Stomach (tissue), 9 donors: ENCODE results near the gene SNRNP70. TPM values are rescaled to one million over a fixed set of nuclear protein-coding genes. Genes with fewer than 3 reads are reported as not detected.
A peak's percentile ranks its signal among the peaks of the same experiment; 100 is the strongest.

Source experiments
- DNase-seq, 2 donors: peaks; one replicate each; pipeline versions ENCODE4 v3.0.0 to v3.0.0-alpha.2; 2013 to 2019
- H3K27ac ChIP-seq, 5 donors: fragments of 200-600 bp in 4 of 5; sonication (generic) in 4 of 5; one replicate each; pipeline ENCODE4 v1.5.1; 2013 to 2019; ENCODE audit warnings: mild to moderate bottlenecking in 1 of 5, moderate library complexity in 1 of 5
- H3K27me3 ChIP-seq, 3 donors: fragments of 200-600 bp; sonication (generic); one replicate each; pipeline ENCODE4 v1.5.1; 2017 to 2019; ENCODE audit warnings: mixed run types in 1 of 3
- H3K36me3 ChIP-seq, 4 donors: fragments of 200-600 bp; sonication (generic); 1 replicate in 3 of 4; 2 replicates in 1 of 4; pipeline ENCODE4 v1.5.1; 2016 to 2019
- H3K4me1 ChIP-seq, 4 donors: fragments of 200-600 bp; sonication (generic); one replicate each; pipeline ENCODE4 v1.5.1; 2016 to 2019
- H3K4me3 ChIP-seq, 4 donors: fragments of 200-600 bp; sonication (generic) in 3 of 4; one replicate each; pipeline ENCODE4 v1.5.1; 2016 to 2019; ENCODE audit warnings: mild to moderate bottlenecking in 1 of 4
- H3K9me3 ChIP-seq, 4 donors: fragments of 200-600 bp; sonication (generic); one replicate each; pipeline ENCODE4 v1.5.1; 2016 to 2019
- CTCF ChIP-seq, 7 experiments: fragments of 450-650 bp in 4 of 7; fragments of 200-600 bp in 3 of 7; sonication (generic) in 3 of 7; IDR thresholded peaks; one replicate each; pipeline ENCODE4 v1.5.1; 2016 to 2019; ENCODE audit warnings: antibody characterized with exemption in 7 of 7, control low read depth in 2 of 7, mild to moderate bottlenecking in 1 of 7
- EP300 ChIP-seq: sonication (generic); formaldehyde crosslinking; IDR thresholded peaks from one replicate; pipeline ENCODE4 v1.6.1; 2017; ENCODE audit warnings: antibody characterized with exemption
- POLR2A ChIP-seq, 4 donors: fragments of 450-650 bp; IDR thresholded peaks; one replicate each; pipeline ENCODE4 v1.6.1; 2016; ENCODE audit warnings: antibody characterized with exemption in 4 of 4, control low read depth in 2 of 4, mild to moderate bottlenecking in 1 of 4, moderate library complexity in 1 of 4
- POLR2AphosphoS5 ChIP-seq, 3 donors: sonication (generic); formaldehyde crosslinking; IDR thresholded peaks; one replicate each; pipeline ENCODE4 v1.6.1; 2016; ENCODE audit warnings: antibody characterized with exemption in 3 of 3
- WGBS, 5 donors: extraction: QIAGEN DNeasy Blood & Tissue Kit in 3 of 5; methylation state at CpG; one replicate each; pipeline versions ENCODE4 v1.1.5 to v1.1.7; 2013 to 2018; 5-methylcytosine and 5-hydroxymethylcytosine counted together
- intact Hi-C: fragments of 100-400 bp; cut with DNase I; formaldehyde crosslinking; loops from one replicate; pipeline ENCODE4 v1.15.1; 2023; ENCODE audit warnings: low total_unique reads
- polyA plus RNA-seq, 3 donors: library from polyadenylated mRNA; stranded (reverse); fragments of 200-250 nt; gene quantifications; one replicate each; pipeline ENCODE4 v1.2.3, GENCODE V29; 2013
- total RNA-seq, 5 donors: library from RNA; depleted of rRNA; stranded (reverse); fragments of >200 nt; gene quantifications; one replicate each; pipeline versions ENCODE4 v1.1.0 to v1.2.3, GENCODE V29; 2014 to 2016
- donor health status: healthy with polysubstance abuse.
- donor health status: Bipolar disorder and iron deficiency.
- donor health status: healthy.

Gene SNRNP70
- total and polyA plus RNA-seq, 8 donors: 163 to 3,365 (median 222) TPM

- no peaks in the 10 kb centered on the region for H3K9me3 ChIP-seq
- TF ChIP-seq POLR2A (IDR thresholded peaks at IDR 0.05): no peak
- peak; percentile 31 for TF ChIP-seq EP300
- intact Hi-C loops: no loop called here
- peaks cover 10 to 25% (median 22%) of the 10 kb centered on the region in 4 donors for H3K36me3 ChIP-seq
- no peak for DNase-seq
- peak overlapping the region; percentile 85 to 94 (median 92) for H3K27ac ChIP-seq
- peaks cover 24 to 44% (median 40%) of the 10 kb centered on the region in 4 donors for H3K4me1 ChIP-seq
- peak overlapping the region; percentile 83 to 98 (median 89) for H3K4me3 ChIP-seq
- H3K27me3 ChIP-seq: no peaks in the 10 kb centered on the region
- WGBS, 5 donors: 37 to 58% (median 41%) methylated on average over 25 to 26 of the region's 26 CpGs
Observed at GRCh38 chr19:49084206-49085019, 838 bp upstream of the SNRNP70 start.

- Histone ChIP-seq H3K27me3 (no peaks in the 10 kb centered on the region), H3K4me1 (peaks cover 24 to 44% (median 40%) of the 10 kb centered on the region in 4 donors), H3K9me3 (no peaks in the 10 kb centered on the region), H3K4me3 (peak overlapping the region; percentile 83 to 98 (median 89)), H3K27ac (peak overlapping the region; percentile 85 to 94 (median 92)), H3K36me3 (peaks cover 22 to 40% (median 36%) of the 10 kb centered on the region in 4 donors)
- intact Hi-C loops: no loop called here
- DNase-seq: no peak
- WGBS, 5 donors: 0 to 1% (median 0%) methylated on average over 14 of the region's 14 CpGs
- TF ChIP-seq POLR2AphosphoS5 (IDR thresholded peaks at IDR 0.05) (no peak), EP300 (no peak), CTCF (IDR thresholded peaks at IDR 0.05) (no peak), POLR2A (IDR thresholded peaks at IDR 0.05) (no peak)
Observed at GRCh38 chr19:49085868-49086232, 599 bp downstream of the SNRNP70 start.

- Histone ChIP-seq H3K4me3 (peak overlapping the region; percentile 83 to 98 (median 89)), H3K27ac (peak overlapping the region in 3 of 5 donors; percentile 91 to 94 (median 93)), H3K4me1 (peaks cover 24 to 44% (median 40%) of the 10 kb centered on the region in 4 donors), H3K36me3 (peaks cover 26 to 44% (median 40%) of the 10 kb centered on the region in 4 donors), H3K9me3 (no peaks in the 10 kb centered on the region), H3K27me3 (no peaks in the 10 kb centered on the region)
- 20 to 35% (median 32%) methylated on average over 11 of the region's 11 CpGs for WGBS, 5 donors
- intact Hi-C loops: no loop called here
- no peak for TF ChIP-seq POLR2AphosphoS5 (IDR thresholded peaks at IDR 0.05)
- DNase-seq: no peak
Observed at GRCh38 chr19:49086296-49086695, 1.0 kb downstream of the SNRNP70 start.

GRCh38 chr19:49091391-49092038 is 6.3 kb downstream of the SNRNP70 start:
- TF ChIP-seq CTCF (IDR thresholded peaks at IDR 0.05) (no peak), EP300 (no peak), POLR2AphosphoS5 (IDR thresholded peaks at IDR 0.05) (no peak), POLR2A (IDR thresholded peaks at IDR 0.05) (no peak)
- no peak for DNase-seq
- Histone ChIP-seq H3K27ac (no peak overlapping the region), H3K27me3 (no peaks in the 10 kb centered on the region), H3K9me3 (no peaks in the 10 kb centered on the region), H3K4me3 (no peak overlapping the region), H3K36me3 (peaks cover 74 to 96% (median 93%) of the 10 kb centered on the region in 4 donors), H3K4me1 (peaks cover 18 to 38% (median 33%) of the 10 kb centered on the region in 4 donors)
- intact Hi-C loops: loop anchor here (10.0 kb wide), 1 partner anchor 63 kb away; the partner anchor contains the start of genes HRC and TRPM4
- WGBS, 5 donors: 82 to 88% (median 87%) methylated on average over 17 of the region's 17 CpGs

GRCh38 chr19:49092686-49093085 is 7.4 kb downstream of the SNRNP70 start:
- no peak for TF ChIP-seq POLR2A (IDR thresholded peaks at IDR 0.05)
- no peak for TF ChIP-seq POLR2AphosphoS5 (IDR thresholded peaks at IDR 0.05)
- no peak for TF ChIP-seq CTCF (IDR thresholded peaks at IDR 0.05)
- no peak for TF ChIP-seq EP300
- Histone ChIP-seq H3K4me1 (peaks cover 6 to 37% (median 28%) of the 10 kb centered on the region in 4 donors), H3K9me3 (no peaks in the 10 kb centered on the region), H3K27me3 (no peaks in the 10 kb centered on the region), H3K4me3 (no peak overlapping the region), H3K27ac (no peak overlapping the region), H3K36me3 (peaks cover 86 to 100% (median 99%) of the 10 kb centered on the region in 4 donors)
- WGBS, 5 donors: 90 to 95% (median 92%) methylated on average over 6 of the region's 6 CpGs
- DNase-seq: no peak
- intact Hi-C loops: loop anchor here (10.0 kb wide), 1 partner anchor 62 kb away; the partner anchor contains the start of genes HRC and TRPM4
